ENCODE results near the gene IL24. TPM values are rescaled to one million over a fixed set of nuclear protein-coding genes. Genes with fewer than 3 reads are reported as not detected.

IL24 gene
- total and polyA plus RNA-seq, 10 of the 15 experiments (the other 5 are each of a cell fraction or from before 2014, with no cell fraction given), result 0.05 to 19.8 (median 0.35) TPM; not detected in 1

DNA sequence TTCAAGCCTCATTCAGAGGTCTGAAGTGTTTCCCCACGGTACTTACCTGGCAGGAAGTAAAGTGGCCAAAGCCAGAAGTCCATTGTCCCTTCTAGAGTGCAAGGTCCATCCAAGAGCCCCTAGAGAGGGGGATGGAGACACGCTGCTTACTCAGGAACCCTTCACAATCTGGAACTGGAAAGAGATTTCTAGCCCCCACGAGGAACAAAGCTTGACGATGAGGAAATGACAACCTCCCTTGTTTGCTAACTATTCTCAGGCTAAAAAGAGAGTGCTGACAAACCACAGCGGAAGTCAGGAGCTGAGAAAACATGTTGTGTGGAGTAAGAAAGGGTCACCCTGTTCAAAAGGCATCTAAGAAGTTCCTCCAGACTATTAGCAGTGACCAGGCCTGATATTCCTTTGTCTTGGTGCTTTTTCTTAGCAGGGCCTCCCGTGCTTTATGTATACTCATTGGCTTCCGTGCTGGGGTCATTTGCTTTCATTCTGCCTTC, 24.6 kb downstream of the IL24 start, which contains the start of gene FCMR (continued):
- TF ChIP-seq, protein P1, sequence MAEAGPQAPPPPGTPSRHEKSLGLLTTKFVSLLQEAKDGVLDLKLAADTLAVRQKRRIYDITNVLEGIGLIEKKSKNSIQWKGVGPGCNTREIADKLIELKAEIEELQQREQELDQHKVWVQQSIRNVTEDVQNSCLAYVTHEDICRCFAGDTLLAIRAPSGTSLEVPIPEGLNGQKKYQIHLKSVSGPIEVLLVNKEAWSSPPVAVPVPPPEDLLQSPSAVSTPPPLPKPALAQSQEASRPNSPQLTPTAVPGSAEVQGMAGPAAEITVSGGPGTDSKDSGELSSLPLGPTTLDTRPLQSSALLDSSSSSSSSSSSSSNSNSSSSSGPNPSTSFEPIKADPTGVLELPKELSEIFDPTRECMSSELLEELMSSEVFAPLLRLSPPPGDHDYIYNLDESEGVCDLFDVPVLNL (IDR thresholded peaks at IDR 0.05; ENCODE audit: low read depth, low read length), result no peak
- TF ChIP-seq SMAD5 (IDR thresholded peaks at IDR 0.05; ENCODE audit: low read depth) (peak; percentile 69; the same call in 1 of the 2 replicates), NR2C1 (IDR thresholded peaks at IDR 0.05) (no peak)

DNA sequence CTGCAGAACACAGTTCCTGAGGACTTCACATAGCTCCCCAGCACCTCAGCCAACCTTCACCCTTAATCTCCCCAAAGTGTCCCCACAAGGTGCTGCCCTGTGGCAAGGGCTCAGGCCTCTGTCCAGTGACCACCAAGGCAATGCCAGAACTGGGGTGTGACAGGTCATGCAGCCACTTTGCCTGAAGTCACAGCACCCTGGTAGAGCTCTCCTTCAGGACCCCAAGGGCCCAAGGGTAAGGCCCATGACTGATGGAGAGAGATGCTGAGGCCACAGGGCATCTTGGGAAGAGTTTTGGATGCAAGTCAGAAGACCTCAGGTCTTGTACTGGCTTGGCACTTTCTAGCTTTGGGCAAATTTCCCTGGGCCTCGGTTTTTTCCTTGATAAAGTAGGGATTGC, 25.3 kb downstream of the IL24 start:
- Histone ChIP-seq H3K36me3 (ENCODE audit: control insufficient read depth in 2 of 2, insufficient read depth in 2 of 2, low read length in 1 of 2) (no peaks in the 10 kb centered on the region; a peak in 1 of 4 replicates), H4K20me1 (ENCODE audit: control insufficient read depth, insufficient read depth) (no peaks in the 10 kb centered on the region), H3K9me3 (replicated peaks; ENCODE audit: control insufficient read depth, insufficient read depth, low read length) (no peaks in the 10 kb centered on the region), H3K79me2 (ENCODE audit: control insufficient read depth, insufficient read depth, low read length) (peaks cover 69% of the 10 kb centered on the region), H3K27me3 (replicated peaks in 1 of 2; ENCODE audit: control insufficient read depth in 2 of 2, insufficient read depth in 2 of 2, low read length in 1 of 2) (no peaks in the 10 kb centered on the region), H3K4me2 (ENCODE audit: control insufficient read depth, insufficient read depth) (peak overlapping the region; percentile 95), H3K27ac (ENCODE audit: control insufficient read depth, insufficient read depth) (peak overlapping the region; percentile 99), H3K9ac (ENCODE audit: control insufficient read depth, insufficient read depth, low read length) (peak overlapping the region; percentile 94), H3K4me1 (ENCODE audit: control insufficient read depth, insufficient read depth, low read length) (peaks cover 46% of the 10 kb centered on the region), H3K4me3 (peak overlapping the region; percentile 86), H2AFZ (ENCODE audit: control insufficient read depth, low read depth, low read length) (no peak overlapping the region)
- ChIA-PET SMC1A (ENCODE audit: uncharacterized antibody, unreplicated experiment) (interaction anchor here (1.1 to 12.6 kb wide), 9 partner anchors 9 to 288 kb away, joined by 3 to 431 read pairs (median 8); partner anchors contain the start of genes DYRK3, IL10 and IL19), POLR2A (interaction anchor here (1.1 to 12.2 kb wide), 9 partner anchors 8 to 427 kb away, joined by 3 to 222 read pairs (median 6); partner anchors contain the start of genes IL10 and IL19), CTCF (interaction anchor here (1.3 to 12.9 kb wide), 11 partner anchors 9 to 288 kb away, joined by 3 to 643 read pairs (median 7); partner anchors contain the start of gene FCAMR), RAD21 (ENCODE audit: unreplicated experiment) (interaction anchor here (0.6 to 12.9 kb wide), 11 partner anchors 8 to 1251 kb away, joined by 3 to 371 read pairs (median 6); partner anchors contain the start of genes DYRK3 and IL19)
- no peak for DNase-seq (ENCODE audit: low read depth, low spot score)
- no TSS peak for BruUV-seq (replicated peaks)
- ATAC-seq, result no peak
- intact Hi-C loops (cut with micrococcal nuclease; ENCODE audit: unreplicated experiment) (loop anchor here (5.0 kb wide), 2 partner anchors 205 to 240 kb away; partner anchors contain the start of gene MAPKAPK2), in situ Hi-C loops (cut with MboI) (loop anchor here (10.0 kb wide), 1 partner anchor 412 kb away; no protein-coding TSS in a partner anchor)
- 5% methylated on average over 1 of the region's 1 CpG for WGBS (ENCODE audit: insufficient coverage, insufficient replicate concordance, low lambda C conversion rate, missing lambda C conversion rate)
- FAIRE-seq, result no peak
- no peak for TF ChIP-seq CREM (IDR thresholded peaks at IDR 0.05; ENCODE audit: low read depth)
- peak; percentile 35; the same call in 1 of the 2 replicates for TF ChIP-seq BRCA1 (IDR thresholded peaks at IDR 0.05; ENCODE audit: low read depth, low read length)
- TF ChIP-seq, protein P2, sequence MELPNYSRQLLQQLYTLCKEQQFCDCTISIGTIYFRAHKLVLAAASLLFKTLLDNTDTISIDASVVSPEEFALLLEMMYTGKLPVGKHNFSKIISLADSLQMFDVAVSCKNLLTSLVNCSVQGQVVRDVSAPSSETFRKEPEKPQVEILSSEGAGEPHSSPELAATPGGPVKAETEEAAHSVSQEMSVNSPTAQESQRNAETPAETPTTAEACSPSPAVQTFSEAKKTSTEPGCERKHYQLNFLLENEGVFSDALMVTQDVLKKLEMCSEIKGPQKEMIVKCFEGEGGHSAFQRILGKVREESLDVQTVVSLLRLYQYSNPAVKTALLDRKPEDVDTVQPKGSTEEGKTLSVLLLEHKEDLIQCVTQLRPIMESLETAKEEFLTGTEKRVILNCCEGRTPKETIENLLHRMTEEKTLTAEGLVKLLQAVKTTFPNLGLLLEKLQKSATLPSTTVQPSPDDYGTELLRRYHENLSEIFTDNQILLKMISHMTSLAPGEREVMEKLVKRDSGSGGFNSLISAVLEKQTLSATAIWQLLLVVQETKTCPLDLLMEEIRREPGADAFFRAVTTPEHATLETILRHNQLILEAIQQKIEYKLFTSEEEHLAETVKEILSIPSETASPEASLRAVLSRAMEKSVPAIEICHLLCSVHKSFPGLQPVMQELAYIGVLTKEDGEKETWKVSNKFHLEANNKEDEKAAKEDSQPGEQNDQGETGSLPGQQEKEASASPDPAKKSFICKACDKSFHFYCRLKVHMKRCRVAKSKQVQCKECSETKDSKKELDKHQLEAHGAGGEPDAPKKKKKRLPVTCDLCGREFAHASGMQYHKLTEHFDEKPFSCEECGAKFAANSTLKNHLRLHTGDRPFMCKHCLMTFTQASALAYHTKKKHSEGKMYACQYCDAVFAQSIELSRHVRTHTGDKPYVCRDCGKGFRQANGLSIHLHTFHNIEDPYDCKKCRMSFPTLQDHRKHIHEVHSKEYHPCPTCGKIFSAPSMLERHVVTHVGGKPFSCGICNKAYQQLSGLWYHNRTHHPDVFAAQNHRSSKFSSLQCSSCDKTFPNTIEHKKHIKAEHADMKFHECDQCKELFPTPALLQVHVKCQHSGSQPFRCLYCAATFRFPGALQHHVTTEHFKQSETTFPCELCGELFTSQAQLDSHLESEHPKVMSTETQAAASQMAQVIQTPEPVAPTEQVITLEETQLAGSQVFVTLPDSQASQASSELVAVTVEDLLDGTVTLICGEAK (IDR thresholded peaks at IDR 0.05; ENCODE audit: borderline replicate concordance), result peak; percentile 11; the same call in 1 of the 2 replicates
- TF ChIP-seq, protein P3, sequence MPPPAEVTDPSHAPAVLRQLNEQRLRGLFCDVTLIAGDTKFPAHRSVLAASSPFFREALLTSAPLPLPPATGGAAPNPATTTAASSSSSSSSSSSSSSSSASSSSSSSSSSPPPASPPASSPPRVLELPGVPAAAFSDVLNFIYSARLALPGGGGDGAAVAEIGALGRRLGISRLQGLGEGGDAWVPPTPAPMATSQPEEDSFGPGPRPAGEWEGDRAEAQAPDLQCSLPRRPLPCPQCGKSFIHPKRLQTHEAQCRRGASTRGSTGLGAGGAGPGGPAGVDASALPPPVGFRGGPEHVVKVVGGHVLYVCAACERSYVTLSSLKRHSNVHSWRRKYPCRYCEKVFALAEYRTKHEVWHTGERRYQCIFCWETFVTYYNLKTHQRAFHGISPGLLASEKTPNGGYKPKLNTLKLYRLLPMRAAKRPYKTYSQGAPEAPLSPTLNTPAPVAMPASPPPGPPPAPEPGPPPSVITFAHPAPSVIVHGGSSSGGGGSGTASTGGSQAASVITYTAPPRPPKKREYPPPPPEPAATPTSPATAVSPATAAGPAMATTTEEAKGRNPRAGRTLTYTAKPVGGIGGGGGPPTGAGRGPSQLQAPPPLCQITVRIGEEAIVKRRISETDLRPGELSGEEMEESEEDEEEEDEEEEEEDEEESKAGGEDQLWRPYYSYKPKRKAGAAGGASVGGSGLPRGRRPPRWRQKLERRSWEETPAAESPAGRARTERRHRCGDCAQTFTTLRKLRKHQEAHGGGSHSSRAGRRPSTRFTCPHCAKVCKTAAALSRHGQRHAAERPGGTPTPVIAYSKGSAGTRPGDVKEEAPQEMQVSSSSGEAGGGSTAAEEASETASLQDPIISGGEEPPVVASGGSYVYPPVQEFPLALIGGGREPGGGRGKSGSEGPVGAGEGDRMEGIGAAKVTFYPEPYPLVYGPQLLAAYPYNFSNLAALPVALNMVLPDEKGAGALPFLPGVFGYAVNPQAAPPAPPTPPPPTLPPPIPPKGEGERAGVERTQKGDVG (CRISPR knock-in tag; IDR thresholded peaks at IDR 0.05), result no peak
- TF ChIP-seq, protein P4, sequence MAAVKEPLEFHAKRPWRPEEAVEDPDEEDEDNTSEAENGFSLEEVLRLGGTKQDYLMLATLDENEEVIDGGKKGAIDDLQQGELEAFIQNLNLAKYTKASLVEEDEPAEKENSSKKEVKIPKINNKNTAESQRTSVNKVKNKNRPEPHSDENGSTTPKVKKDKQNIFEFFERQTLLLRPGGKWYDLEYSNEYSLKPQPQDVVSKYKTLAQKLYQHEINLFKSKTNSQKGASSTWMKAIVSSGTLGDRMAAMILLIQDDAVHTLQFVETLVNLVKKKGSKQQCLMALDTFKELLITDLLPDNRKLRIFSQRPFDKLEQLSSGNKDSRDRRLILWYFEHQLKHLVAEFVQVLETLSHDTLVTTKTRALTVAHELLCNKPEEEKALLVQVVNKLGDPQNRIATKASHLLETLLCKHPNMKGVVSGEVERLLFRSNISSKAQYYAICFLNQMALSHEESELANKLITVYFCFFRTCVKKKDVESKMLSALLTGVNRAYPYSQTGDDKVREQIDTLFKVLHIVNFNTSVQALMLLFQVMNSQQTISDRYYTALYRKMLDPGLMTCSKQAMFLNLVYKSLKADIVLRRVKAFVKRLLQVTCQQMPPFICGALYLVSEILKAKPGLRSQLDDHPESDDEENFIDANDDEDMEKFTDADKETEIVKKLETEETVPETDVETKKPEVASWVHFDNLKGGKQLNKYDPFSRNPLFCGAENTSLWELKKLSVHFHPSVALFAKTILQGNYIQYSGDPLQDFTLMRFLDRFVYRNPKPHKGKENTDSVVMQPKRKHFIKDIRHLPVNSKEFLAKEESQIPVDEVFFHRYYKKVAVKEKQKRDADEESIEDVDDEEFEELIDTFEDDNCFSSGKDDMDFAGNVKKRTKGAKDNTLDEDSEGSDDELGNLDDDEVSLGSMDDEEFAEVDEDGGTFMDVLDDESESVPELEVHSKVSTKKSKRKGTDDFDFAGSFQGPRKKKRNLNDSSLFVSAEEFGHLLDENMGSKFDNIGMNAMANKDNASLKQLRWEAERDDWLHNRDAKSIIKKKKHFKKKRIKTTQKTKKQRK (IDR thresholded peaks at IDR 0.05; ENCODE audit: low read depth, low read length), result no peak
